Urinary bladder (tissue), 4 donors: ENCODE measurements around the gene CHCHD5. TPM values are rescaled to one million over a fixed set of nuclear protein-coding genes. Genes with fewer than 3 reads are reported as not detected.

Experiments
- DNase-seq: peaks from one replicate; pipeline ENCODE4 v3.0.0-alpha.2; 2015; ENCODE audit errors: extremely low spot score
- H3K27ac ChIP-seq: one replicate; pipeline ENCODE4 v1.5.1; 2013; ENCODE audit warnings: low read depth, mild to moderate bottlenecking, moderate library complexity
- H3K36me3 ChIP-seq: one replicate; pipeline ENCODE4 v1.6.1; 2013; ENCODE audit warnings: mild to moderate bottlenecking, moderate library complexity; ENCODE audit not compliant: insufficient read depth
- H3K4me1 ChIP-seq: one replicate; pipeline ENCODE4 v1.6.1; 2013; ENCODE audit warnings: mild to moderate bottlenecking, moderate library complexity; ENCODE audit not compliant: insufficient read depth
- H3K4me3 ChIP-seq: one replicate; pipeline ENCODE4 v1.5.1; 2013; ENCODE audit warnings: low read depth, low read length
- WGBS: extraction: QIAGEN DNeasy Blood & Tissue Kit; methylation state at CpG from one replicate; pipeline ENCODE4 v1.1.7; 2013; 5-methylcytosine and 5-hydroxymethylcytosine counted together
- polyA plus RNA-seq: library from polyadenylated mRNA; stranded (reverse); fragments of 200-250 nt; gene quantifications from one replicate; pipeline ENCODE4 v1.2.3, GENCODE V29; 2013
- total RNA-seq: library from RNA; depleted of rRNA; stranded (reverse); fragments of >200 nt; gene quantifications from one replicate; pipeline ENCODE4 v1.2.3, GENCODE V29; 2014
- donor health status: healthy with polysubstance abuse.
- donor health status: healthy.

CHCHD5 gene
- total and polyA plus RNA-seq, 2 donors = 3.4 to 46.0 TPM

DNA sequence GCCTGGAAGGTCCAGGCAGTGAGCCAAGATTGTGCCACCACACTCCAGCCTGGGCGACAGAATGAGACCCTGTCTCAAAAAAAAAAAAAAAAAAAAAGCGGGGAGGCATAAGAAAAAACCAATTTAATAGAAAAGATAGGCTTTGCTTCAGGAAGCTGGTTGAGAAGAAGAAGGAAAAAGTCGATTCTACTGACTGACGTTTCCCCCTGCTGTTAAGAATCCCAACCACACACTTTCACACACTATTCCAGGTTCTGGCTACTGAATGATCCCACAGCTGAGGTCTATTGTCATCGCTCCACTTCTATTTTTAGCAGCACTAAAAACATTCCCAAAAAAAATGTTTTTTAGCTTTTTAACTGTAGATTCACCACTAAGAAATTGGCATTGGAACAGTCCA lies 6.7 kb upstream of the CHCHD5 start:
- Histone ChIP-seq H3K4me1 (no peaks in the 10 kb centered on the region), H3K4me3 (no peak overlapping the region), H3K36me3 (peaks cover 6% of the 10 kb centered on the region), H3K27ac (no peak overlapping the region)
- DNase-seq = no peak
- 59% methylated on average over 5 of the region's 5 CpGs for WGBS

- peaks cover 3% of the 10 kb centered on the region for H3K36me3 ChIP-seq
- no peaks in the 10 kb centered on the region for H3K4me1 ChIP-seq
- H3K4me3 ChIP-seq = no peak overlapping the region
- no peak overlapping the region for H3K27ac ChIP-seq
- no peak for DNase-seq
Observed at GRCh38 chr2:112579241-112579640, 5.2 kb upstream of the CHCHD5 start.

DNA sequence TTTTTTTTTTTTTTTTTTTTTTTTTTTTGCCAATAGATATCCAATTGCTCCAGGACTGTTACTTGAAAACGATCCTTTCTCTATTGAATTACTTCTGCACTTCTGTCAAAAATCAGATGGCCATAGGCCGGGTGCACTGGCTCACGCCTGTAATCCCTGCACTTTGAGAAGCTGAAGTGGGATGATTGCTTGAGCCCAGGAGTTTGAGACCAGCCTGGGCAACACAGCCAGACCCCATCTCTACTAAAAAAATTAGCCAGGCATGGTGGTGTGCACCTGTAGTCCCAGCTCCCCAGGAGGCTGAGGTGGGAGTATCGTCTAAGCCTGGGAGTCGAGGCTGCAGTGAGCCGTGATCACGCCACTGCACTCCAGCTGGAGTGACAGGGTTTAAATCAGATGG lies 4.3 kb upstream of the CHCHD5 start:
- H3K27ac ChIP-seq = no peak overlapping the region
- no peak overlapping the region for H3K4me3 ChIP-seq
- H3K36me3 ChIP-seq = peaks cover 1% of the 10 kb centered on the region
- DNase-seq = no peak
- H3K4me1 ChIP-seq = no peaks in the 10 kb centered on the region
- WGBS = 91% methylated on average over 7 of the region's 7 CpGs

- peak; percentile 54 for DNase-seq
Observed at GRCh38 chr2:112582314-112582746, 2.1 kb upstream of the CHCHD5 start.

GRCh38 chr2:112583497-112584133 lies 794 bp upstream of the CHCHD5 start:
- 35% methylated on average over 19 of the region's 19 CpGs for WGBS
- Histone ChIP-seq H3K4me3 (peak overlapping the region; percentile 52), H3K36me3 (no peaks in the 10 kb centered on the region), H3K27ac (peak overlapping the region; percentile 86), H3K4me1 (peaks cover 2% of the 10 kb centered on the region)
- DNase-seq = peak; percentile 18

More at GRCh38 chr2:112582314-112582746, 2.1 kb upstream of the CHCHD5 start:
- no peak overlapping the region for H3K4me3 ChIP-seq
- no peak overlapping the region for H3K27ac ChIP-seq
- WGBS = 43% methylated on average over 10 of the region's 10 CpGs
- H3K4me1 ChIP-seq = peaks cover 2% of the 10 kb centered on the region
- H3K36me3 ChIP-seq = no peaks in the 10 kb centered on the region

GRCh38 chr2:112584891-112585250 lies 462 bp downstream of the CHCHD5 start:
- H3K4me3 ChIP-seq = peak overlapping the region; percentile 52
- H3K27ac ChIP-seq = peak overlapping the region; percentile 93
- 62% methylated on average over 3 of the region's 3 CpGs for WGBS
- peaks cover 2% of the 10 kb centered on the region for H3K4me1 ChIP-seq
- DNase-seq = no peak
- no peaks in the 10 kb centered on the region for H3K36me3 ChIP-seq

DNA sequence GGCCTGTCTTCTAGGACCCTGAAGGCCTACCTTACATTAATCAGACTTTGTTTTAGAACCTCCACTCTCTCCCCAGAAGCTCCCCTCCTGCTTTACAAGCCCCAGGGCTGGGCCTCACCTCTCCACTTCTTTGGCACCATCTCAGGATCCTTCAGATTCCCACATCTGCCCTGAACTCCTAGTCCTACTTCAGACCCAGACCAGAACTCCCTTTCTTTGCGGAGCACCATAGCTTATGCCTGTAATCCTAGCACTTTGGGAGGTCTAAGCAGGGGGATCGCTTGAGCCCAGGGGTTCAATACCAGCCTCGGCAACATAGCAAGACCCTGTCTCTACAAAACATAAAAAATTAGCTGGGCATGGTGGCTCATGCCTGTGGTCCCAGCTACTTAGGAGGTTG lies 991 bp downstream of the CHCHD5 start:
- H3K4me1 ChIP-seq = peaks cover 2% of the 10 kb centered on the region
- 97% methylated on average over 3 of the region's 3 CpGs for WGBS
- H3K4me3 ChIP-seq = no peak overlapping the region
- H3K27ac ChIP-seq = peak overlapping the region; percentile 93
- no peaks in the 10 kb centered on the region for H3K36me3 ChIP-seq
- no peak for DNase-seq

DNA sequence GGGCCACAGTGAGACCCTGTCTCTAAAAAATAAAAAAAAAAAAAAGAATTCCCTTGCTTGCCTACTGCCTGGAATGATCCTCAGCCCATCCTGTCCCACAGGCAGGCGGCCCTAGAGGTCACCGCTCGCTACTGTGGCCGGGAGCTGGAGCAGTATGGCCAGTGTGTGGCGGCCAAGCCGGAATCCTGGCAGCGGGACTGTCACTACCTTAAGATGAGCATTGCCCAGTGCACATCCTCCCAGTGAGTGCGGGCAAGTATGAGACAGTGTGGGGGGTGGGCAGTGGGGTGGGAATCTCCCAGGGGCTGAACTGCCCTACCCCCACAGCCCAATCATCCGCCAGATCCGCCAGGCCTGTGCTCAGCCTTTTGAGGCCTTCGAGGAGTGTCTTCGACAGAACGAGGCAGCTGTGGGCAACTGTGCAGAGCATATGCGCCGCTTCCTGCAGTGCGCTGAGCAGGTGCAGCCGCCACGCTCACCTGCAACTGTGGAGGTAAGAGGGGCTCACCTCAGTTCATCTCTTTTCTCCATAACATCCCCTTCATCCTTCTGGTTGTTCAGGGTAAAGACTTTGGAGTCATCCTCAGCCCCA lies 1.6 kb downstream of the CHCHD5 start:
- Histone ChIP-seq H3K4me1 (peaks cover 2% of the 10 kb centered on the region), H3K4me3 (no peak overlapping the region), H3K36me3 (no peaks in the 10 kb centered on the region), H3K27ac (no peak overlapping the region)
- no peak for DNase-seq
- WGBS = 96% methylated on average over 18 of the region's 18 CpGs

DNA sequence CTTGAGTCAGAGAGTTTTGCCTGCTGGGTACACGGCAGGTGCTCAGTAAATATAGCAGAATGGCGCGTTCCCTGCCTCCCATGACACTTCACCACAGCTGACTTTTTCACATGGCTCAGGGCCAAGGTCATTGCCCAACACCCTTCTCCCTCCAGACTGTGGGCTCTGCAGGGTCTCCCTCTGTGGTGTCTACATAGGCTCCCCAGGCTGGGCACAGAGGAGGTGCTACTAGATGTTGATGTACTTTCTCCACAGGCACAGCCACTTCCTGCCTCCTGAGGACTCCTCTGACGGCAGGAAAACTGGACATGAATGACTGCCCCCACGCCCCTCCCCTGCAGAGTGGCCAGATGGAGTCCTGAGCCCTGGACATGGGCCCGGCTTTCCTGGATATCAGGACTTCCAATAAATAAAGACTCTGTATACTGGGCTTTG lies 4.2 kb downstream of the CHCHD5 start:
- Histone ChIP-seq H3K27ac (peak overlapping the region; percentile 12), H3K4me1 (peaks cover 2% of the 10 kb centered on the region), H3K36me3 (no peaks in the 10 kb centered on the region), H3K4me3 (no peak overlapping the region)
- WGBS = 79% methylated on average over 6 of the region's 6 CpGs
- DNase-seq = no peak

GRCh38 chr2:112591413-112591812 lies 7.0 kb downstream of the CHCHD5 start:
- no peaks in the 10 kb centered on the region for H3K4me1 ChIP-seq
- H3K27ac ChIP-seq = no peak overlapping the region
- H3K36me3 ChIP-seq = no peaks in the 10 kb centered on the region
- WGBS = 84% methylated on average over 5 of the region's 5 CpGs
- no peak overlapping the region for H3K4me3 ChIP-seq
- DNase-seq = no peak

DNA sequence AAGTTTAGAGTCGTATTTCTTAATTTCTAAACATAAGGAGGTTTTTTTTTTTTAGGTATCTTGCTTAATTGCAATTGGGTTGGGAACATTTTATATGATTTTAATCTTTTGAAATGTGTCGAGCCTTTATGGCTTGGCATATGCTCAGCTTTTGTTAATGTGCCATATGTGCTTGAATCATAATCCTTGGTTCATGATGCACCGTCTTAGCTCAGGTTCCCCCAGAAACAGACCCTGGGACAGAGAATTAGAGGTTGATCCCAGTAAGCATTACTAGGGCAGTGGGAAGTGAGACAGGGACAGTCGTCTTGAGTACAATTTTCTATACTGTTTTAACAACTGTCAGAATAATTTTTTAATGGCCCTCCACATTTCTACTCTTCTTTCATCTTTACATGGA lies 9.3 kb downstream of the CHCHD5 start:
- WGBS = 81% methylated on average over 4 of the region's 4 CpGs
- no peak overlapping the region for H3K4me3 ChIP-seq
- DNase-seq = no peak
- no peak overlapping the region for H3K27ac ChIP-seq
- no peaks in the 10 kb centered on the region for H3K4me1 ChIP-seq
- H3K36me3 ChIP-seq = no peaks in the 10 kb centered on the region

- Histone ChIP-seq H3K27ac (no peak overlapping the region), H3K36me3 (no peaks in the 10 kb centered on the region), H3K4me1 (no peaks in the 10 kb centered on the region), H3K4me3 (no peak overlapping the region)
- 97% methylated on average over 10 of the region's 10 CpGs for WGBS
- DNase-seq = no peak
Observed at GRCh38 chr2:112597537-112598322, 13.3 kb downstream of the CHCHD5 start.

DNA sequence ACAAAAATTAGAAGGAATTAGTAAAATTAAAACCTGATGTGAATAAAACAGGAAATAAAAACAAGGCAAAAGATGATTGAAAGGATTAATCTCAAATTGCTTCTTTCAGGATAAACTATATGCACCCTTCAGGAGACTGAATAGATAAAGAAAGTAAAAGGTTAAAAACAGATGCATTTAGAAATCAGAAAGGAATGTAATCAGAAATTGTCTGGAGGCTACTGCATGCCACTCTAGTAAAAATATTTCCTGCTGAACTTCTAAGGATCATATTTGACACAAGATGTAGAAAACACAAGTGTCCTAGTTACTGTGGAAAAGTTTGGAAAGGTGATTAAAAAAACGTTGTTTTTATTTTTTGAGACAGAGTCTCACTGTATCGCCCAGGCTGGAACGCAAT lies 16.2 kb downstream of the CHCHD5 start:
- no peak for DNase-seq
- 77% methylated on average over 3 of the region's 3 CpGs for WGBS

GRCh38 chr2:112601754-112602153 lies 17.3 kb downstream of the CHCHD5 start:
- no peak for DNase-seq
- 90% methylated on average over 3 of the region's 3 CpGs for WGBS

More for the DNA sequence above, 16.2 kb downstream of the CHCHD5 start:
- H3K27ac ChIP-seq = no peak overlapping the region
- no peak overlapping the region for H3K4me3 ChIP-seq
- no peaks in the 10 kb centered on the region for H3K36me3 ChIP-seq
- H3K4me1 ChIP-seq = no peaks in the 10 kb centered on the region

More at GRCh38 chr2:112601754-112602153, 17.3 kb downstream of the CHCHD5 start:
- Histone ChIP-seq H3K4me3 (no peak overlapping the region), H3K36me3 (no peaks in the 10 kb centered on the region), H3K27ac (no peak overlapping the region), H3K4me1 (no peaks in the 10 kb centered on the region)
